Esophagus muscularis mucosa (tissue), 4 donors: ENCODE data around the gene ANKRD18B. TPM values are rescaled to one million over a fixed set of nuclear protein-coding genes. Genes with fewer than 3 reads are reported as not detected.

Experiments used
- DNase-seq: peaks from one replicate; pipeline ENCODE4 v3.0.0-alpha.2; 2017; ENCODE audit errors: extremely low spot score
- H3K27ac ChIP-seq, 4 donors: fragments of 200-600 bp; sonication (generic); replicated peaks in 1 of 4; 1 replicate in 3 of 4; 2 replicates in 1 of 4; pipeline ENCODE4 v1.5.1; 2016 to 2019; ENCODE audit warnings: mild to moderate bottlenecking in 1 of 4
- H3K27me3 ChIP-seq, 4 donors: fragments of 200-600 bp; sonication (generic); one replicate each; pipeline versions ENCODE4 v1.5.1 to v1.6.0; 2016 to 2019
- H3K36me3 ChIP-seq, 4 donors: fragments of 200-600 bp; sonication (generic); one replicate each; pipeline ENCODE4 v1.5.1; 2016 to 2019
- H3K4me1 ChIP-seq, 4 donors: fragments of 200-600 bp; sonication (generic); one replicate each; pipeline ENCODE4 v1.5.1; 2016 to 2019
- H3K4me3 ChIP-seq, 4 donors: fragments of 200-600 bp; sonication (generic); 1 replicate in 2 of 4; 2 replicates in 2 of 4; pipeline ENCODE4 v1.5.1; 2016 to 2019; ENCODE audit warnings: mild to moderate bottlenecking in 4 of 4, moderate library complexity in 1 of 4
- H3K9me3 ChIP-seq, 4 donors: fragments of 200-600 bp; sonication (generic); 1 replicate in 3 of 4; 2 replicates in 1 of 4; pipeline ENCODE4 v1.5.1; 2016 to 2019
- CTCF ChIP-seq, 3 experiments: fragments of 200-600 bp in 2 of 3; fragments of 450-650 bp in 1 of 3; sonication (generic) in 2 of 3; IDR thresholded peaks; one replicate each; pipeline ENCODE4 v1.5.1; 2017 to 2019; ENCODE audit warnings: antibody characterized with exemption in 3 of 3, mild to moderate bottlenecking in 2 of 3, moderate library complexity in 1 of 3
- EP300 ChIP-seq: sonication (generic); formaldehyde crosslinking; IDR thresholded peaks from one replicate; pipeline ENCODE4 v1.6.1; 2017; ENCODE audit warnings: antibody characterized with exemption
- POLR2A ChIP-seq: fragments of 450-650 bp; IDR thresholded peaks from one replicate; pipeline ENCODE4 v1.6.1; 2017; ENCODE audit warnings: antibody characterized with exemption, moderate library complexity, mild to moderate bottlenecking, low read depth
- POLR2AphosphoS5 ChIP-seq, 2 donors: sonication (generic); formaldehyde crosslinking; IDR thresholded peaks; one replicate each; pipeline ENCODE4 v1.6.1; 2017; ENCODE audit warnings: antibody characterized with exemption in 2 of 2
- WGBS: methylation state at CpG from one replicate; pipeline ENCODE4 v1.1.5; 2018; 5-methylcytosine and 5-hydroxymethylcytosine counted together
- intact Hi-C: fragments of 100-400 bp; cut with DNase I; formaldehyde crosslinking; loops from one replicate; pipeline ENCODE4 v1.15.1; 2023
- small RNA-seq, 3 donors: library from RNA; depleted of rRNA; stranded (forward); fragments of <200 nt; gene quantifications; one replicate each; pipeline ENCODE3, GENCODE V24; 2016
- total RNA-seq, 4 donors: library from RNA; depleted of rRNA; stranded (reverse); fragments of >200 nt; gene quantifications; one replicate each; pipeline versions ENCODE4 v1.1.0 to v1.2.1, GENCODE V29; 2016

Gene ANKRD18B
- total RNA-seq, 4 donors from 2014 or later: not detected

GRCh38 chr9:33620738-33621439 is 96.8 kb downstream of the ANKRD18B start:
- Histone ChIP-seq H3K9me3 (no peaks in the 10 kb centered on the region), H3K36me3 (no peaks in the 10 kb centered on the region), H3K27ac (peak overlapping the region; percentile 29 to 56 (median 44)), H3K4me1 (peaks cover 0 to 14% (median 13%) of the 10 kb centered on the region in 4 donors), H3K27me3 (peaks cover 0 to 19% (median 0%) of the 10 kb centered on the region in 4 donors), H3K4me3 (no peak overlapping the region)
- intact Hi-C loops: loop anchor here (5.0 kb wide), 1 partner anchor 61 kb away; no protein-coding TSS in a partner anchor
- no peak for TF ChIP-seq CTCF (IDR thresholded peaks at IDR 0.05)
- TF ChIP-seq POLR2A: no peak
- TF ChIP-seq POLR2AphosphoS5 (IDR thresholded peaks at IDR 0.05): no peak
- TF ChIP-seq EP300: no peak
- WGBS: 51% methylated on average over 10 of the region's 10 CpGs
- peak; percentile 83 for DNase-seq

Small RNA genes lying within 50 kb of the gene (small RNA-seq; reads per million reads assigned to genes)
- 0 reads per million in 3 donors for gene AL139008.1
- gene PRSS3P4: 0 reads per million in 3 donors

Other genes starting within 250 kb of the ANKRD18B start
- 10 to 100 TPM; 32.1 to 49.4 (median 36.9) TPM for gene NFX1, start 233.7 kb upstream of the ANKRD18B start, total RNA-seq
- 1 to 10 TPM in 3 of 4 donors, under 1 TPM in 1; 0.33 to 1.8 (median 1.4) TPM for gene AQP7, start 121.7 kb upstream of the ANKRD18B start, total RNA-seq
- gene AQP3, start 76.7 kb upstream of the ANKRD18B start, total RNA-seq: 10 to 100 TPM in 1 of 4 donors, 1 to 10 TPM in 3; 4.2 to 12.7 (median 6.8) TPM
- gene NOL6, start 50.3 kb upstream of the ANKRD18B start, total RNA-seq: 10 to 100 TPM; 12.7 to 21.0 (median 16.5) TPM